Kidney capillary endothelial cell (primary cell): Measurements from ENCODE around the gene DLK2.
A peak's percentile ranks its signal among the peaks of the same experiment; 100 is the strongest.
"Not testable (repeated sequence)": the region's sequence is repeated elsewhere in the genome, so short reads cannot be mapped to it uniquely, and the experiment has no call there.

Source experiments
- DNase-seq: peaks from one replicate; pipeline ENCODE4 v3.0.0-alpha.2; 2018; ENCODE audit warnings: low spot score

Gene DLK2, protein sequence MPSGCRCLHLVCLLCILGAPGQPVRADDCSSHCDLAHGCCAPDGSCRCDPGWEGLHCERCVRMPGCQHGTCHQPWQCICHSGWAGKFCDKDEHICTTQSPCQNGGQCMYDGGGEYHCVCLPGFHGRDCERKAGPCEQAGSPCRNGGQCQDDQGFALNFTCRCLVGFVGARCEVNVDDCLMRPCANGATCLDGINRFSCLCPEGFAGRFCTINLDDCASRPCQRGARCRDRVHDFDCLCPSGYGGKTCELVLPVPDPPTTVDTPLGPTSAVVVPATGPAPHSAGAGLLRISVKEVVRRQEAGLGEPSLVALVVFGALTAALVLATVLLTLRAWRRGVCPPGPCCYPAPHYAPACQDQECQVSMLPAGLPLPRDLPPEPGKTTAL

DNA sequence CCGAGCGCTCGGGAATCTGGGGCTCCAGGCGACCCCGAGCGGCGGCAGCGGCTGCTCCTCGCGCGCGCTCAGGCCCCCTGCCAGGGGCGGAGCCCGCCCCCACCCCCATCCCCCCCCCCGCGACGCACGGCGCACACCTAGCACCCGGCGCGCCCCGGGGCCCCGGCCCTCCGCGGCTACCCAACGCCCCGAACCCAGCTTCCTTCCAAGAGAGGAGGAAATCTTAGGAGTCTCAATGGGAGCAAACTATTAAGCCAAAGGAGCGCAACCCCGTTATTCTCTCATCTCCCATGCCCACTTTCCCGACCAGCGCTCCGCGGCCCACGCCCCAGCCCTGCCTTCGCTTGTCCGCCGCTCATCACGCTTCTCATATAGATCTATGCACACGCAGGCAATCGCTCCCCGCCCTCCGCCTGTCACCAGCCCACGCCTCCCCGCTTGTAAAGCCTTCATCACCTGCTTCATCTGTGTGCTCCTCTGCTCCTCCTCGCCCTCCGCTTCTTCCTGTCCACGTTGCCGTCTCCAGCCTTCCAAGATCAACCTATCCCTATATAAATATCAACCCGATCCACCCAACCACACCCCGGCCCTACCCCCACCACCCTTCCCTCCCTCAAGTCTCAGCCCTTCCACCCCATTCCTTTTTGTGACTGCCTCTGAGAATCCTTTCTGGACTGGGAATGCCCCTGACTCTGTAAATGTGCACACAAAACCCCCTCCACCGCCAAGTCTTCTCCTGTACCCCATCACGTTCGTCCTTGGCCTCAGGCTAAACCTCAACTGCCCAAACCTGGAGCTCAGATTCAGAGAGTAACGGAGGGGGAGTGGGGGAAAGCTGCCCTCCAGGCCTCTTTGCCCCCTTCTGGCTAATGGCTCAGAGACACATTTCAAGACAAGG lies at the start of gene DLK2:
Gene DLK2, minus strand, starts transcription at position 18 of the 898 bp plus-strand sequence. CDS start 723 bp downstream, outside the sequence.
- DNase-seq: peak; percentile 4

GRCh38 chr6:43503443-43503842 lies 48.1 kb upstream of the DLK2 start:
- DNase-seq: no peak

DNA sequence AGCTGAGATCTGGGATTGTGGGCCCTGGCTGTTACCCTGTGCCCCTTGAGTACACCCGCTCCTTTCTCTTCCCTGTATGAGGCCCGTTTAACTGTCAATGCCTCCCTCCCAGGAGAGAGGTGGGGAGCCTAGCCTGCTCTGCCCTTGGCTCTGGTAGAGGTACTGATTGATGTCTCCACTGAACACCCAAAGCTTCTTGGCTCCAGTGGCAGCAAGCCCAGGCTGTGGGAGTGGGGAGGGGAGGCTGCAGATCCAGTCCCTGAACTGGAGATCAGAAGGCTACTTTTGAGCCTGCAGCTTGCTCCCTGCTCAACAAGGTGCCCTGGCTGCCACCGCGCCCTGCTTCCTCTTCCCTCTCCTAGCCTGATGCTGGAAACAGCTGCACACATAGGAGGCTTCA lies 47.3 kb upstream of the DLK2 start:
- no peak for DNase-seq

- DNase-seq: no peak
Measured at GRCh38 chr6:43500921-43501320, 45.6 kb upstream of the DLK2 start.

- no peak for DNase-seq
Measured at GRCh38 chr6:43499028-43499815, 43.9 kb upstream of the DLK2 start.

DNA sequence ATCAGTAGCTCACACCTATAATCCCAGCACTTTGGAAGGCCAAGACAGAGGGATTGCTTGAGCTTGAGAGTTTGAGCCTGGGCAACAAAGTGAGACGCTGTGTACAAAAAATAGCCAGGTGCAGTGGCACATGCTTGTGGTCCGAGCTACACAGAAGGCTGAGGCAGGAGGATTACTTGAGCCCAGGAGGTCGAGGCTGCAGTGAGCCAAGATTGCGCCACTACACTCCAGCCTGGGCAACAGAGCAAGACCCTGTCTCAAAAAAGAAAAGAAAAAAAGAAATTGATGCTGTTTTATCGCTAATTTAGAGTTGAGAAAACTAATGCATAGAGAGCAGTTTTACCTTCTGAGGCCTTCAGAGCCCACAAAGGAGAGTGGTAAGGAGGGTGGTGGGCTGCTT lies 42.9 kb upstream of the DLK2 start:
- not testable (repeated sequence) for DNase-seq

GRCh38 chr6:43497689-43498088 lies 42.3 kb upstream of the DLK2 start:
- DNase-seq: no peak

GRCh38 chr6:43497129-43497396 lies 41.7 kb upstream of the DLK2 start:
- DNase-seq: no peak

GRCh38 chr6:43496370-43497128 lies 41.2 kb upstream of the DLK2 start:
- no peak for DNase-seq

DNA sequence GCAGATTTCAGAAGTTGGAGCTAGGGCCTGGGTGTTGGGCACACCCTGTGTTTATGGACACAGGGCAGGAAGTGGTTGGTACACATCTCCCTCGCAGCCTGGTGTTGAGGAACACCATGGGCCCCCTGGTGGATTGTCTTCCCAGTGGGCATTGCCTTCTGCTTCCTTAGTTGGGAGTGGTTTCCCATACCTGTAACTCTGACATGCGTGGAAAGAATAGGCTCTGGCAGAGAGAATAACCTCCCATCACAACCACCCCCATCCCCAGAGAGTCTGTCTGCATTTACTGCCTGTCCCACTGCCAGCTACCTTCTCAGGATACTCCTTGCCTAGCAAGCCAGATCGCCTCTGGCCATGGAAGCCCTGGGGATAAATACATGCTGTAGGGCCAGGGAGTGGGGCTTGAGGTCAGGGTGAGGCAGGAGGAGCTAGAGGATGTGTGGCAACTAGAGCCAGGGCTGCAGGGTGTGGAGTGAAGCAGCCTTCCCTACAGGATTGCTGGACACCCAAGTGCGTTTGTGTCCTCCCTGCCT lies 40.1 kb upstream of the DLK2 start:
- DNase-seq: no peak

GRCh38 chr6:43494766-43495165 lies 39.4 kb upstream of the DLK2 start:
- DNase-seq: no peak

DNA sequence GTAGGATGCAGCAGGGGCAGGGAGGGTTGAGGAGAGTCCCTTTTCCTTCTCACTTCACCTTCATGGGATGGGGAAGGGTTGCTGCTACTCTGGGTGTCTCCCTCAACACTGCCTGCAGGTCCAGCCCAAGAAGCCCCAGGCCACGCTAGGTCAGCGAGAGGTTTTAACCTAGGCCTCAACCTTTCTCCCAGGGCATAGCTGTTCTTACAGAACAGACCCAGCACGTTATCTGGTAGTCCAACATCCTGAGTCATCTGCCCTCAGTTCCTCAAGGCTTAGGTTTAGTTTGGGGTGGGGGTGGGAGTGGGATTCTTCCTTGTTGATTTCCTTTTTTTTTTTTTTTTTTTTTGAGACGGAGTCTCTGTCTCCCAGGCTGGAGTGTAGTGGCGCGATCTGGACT lies 39.0 kb upstream of the DLK2 start:
- DNase-seq: no peak

DNA sequence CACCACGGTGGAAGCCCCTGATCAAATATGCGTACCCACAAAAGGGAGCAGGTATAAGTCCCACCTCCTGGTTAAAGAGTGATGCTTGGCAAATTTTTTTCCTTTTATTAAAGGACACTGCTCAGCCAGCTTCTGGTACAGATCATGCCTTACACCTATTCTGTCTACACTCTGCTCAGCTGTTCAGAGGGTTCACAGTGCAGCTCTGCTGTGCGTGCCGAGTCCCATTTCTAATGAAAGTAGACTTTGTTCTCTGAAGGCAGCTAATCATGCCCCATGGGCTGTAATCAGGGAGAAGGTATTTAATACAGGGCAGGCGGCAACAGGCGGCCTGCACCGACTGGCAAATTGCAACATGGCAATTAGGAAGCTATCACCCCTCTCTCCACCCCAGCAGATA lies 38.5 kb upstream of the DLK2 start:
- no peak for DNase-seq

GRCh38 chr6:43493230-43493629 lies 37.9 kb upstream of the DLK2 start:
- DNase-seq: no peak

- no peak for DNase-seq
Measured at GRCh38 chr6:43492673-43493072, 37.3 kb upstream of the DLK2 start.

DNA sequence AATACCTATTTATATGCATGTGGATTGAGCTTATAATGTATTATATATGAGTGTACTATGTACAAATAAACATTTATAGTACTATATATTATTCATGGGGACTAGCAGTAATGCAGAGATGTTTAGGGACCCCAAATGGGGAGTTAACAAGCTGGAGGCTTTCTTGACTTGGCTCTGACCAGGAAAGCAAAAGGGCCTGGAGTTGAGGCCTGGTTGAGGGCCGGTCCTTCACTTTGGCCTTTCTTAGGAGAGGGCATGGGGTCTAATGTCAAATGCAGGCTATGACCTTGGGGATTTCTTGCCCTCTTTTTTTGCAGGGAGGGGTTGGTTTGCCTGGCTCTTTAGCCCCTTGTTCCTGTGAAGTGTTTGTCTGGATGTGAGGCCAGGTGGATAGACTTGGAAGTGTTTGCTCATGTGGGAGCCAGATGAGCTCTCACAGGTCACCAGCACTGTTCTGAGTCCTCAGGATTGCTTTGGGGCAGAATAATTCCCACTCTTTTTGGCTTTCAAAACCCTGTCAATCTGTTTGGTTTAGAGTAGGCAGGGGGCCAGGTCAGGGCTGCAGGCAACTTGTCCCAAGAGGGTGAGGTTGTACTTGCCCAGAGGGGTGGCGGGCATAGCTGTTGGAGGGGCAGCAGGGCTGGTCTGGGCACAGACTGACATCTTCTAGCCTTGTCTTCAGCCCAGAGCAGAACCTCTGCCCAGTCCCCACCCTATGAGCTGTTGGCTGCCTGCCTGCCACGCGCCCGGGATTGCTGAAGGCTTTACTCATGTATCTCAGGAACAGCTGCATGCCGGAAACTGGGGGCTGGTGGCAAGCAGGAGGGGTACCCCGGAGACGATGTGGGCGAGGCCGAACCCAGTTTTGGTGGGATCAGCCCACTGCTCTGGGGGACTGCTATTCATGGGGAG lies 36.7 kb upstream of the DLK2 start:
- no peak for DNase-seq

DNA sequence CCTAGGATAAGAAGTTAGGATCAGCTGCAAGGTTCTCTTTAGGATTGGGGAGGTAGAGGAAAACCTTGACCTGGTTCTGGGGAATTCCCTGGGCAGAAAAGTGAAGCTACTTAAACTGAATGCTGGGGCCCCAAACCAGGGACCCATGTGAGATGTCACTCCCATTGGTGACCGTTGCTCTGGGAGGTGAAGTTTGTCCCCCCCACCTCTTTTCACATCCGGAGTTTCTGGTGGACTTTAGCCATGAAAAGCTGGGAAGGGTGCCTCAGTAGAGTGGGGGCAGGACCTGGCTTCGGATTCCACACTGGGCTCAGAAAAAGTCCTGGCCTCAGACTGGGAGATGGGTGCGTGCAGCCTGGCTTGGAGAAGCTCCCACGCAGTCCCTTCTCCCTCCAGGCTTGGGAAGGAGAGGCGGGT lies 35.2 kb upstream of the DLK2 start:
- no peak for DNase-seq

DNA sequence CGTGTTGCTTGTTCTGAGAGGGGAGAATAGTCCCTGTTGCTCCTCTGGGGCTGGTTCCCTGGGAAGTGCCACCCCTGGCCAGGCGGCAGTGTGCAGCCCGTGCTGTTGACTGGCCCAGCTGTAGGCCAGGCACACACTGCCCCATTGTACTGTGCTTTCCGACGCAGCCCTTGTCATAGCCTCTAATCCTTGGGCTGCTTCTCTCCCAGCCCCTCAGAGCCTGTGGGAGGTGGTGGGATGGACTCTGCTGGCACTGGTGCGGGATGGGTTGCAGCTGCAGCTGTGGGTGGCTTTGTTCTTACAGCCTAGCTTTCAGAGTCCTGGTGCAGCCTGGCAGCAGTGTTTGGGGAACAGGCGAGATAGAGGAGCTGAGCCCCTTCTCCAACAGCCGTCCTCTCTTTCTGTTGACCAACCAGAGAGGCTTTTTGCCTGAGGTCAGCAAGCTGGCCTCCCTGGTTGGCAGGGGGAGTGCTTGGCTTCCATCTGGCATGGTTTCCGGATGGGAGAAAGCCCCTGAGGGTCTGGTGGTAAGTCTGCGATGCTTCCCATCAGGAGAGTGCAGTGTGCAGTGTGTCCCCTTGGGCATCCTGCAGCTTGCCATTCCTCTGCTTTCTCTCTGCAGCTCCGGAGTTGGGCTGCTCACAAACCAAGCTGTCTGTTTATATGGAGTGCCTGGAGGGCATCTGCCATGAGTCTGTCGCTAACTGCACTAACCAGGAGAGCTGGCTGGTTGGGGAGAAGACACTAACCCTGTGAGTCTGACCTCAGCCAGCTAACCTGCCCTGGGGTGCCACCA lies 34.1 kb upstream of the DLK2 start:
- no peak for DNase-seq

GRCh38 chr6:43488667-43489276 lies 33.4 kb upstream of the DLK2 start:
- DNase-seq: no peak
